OCI-LY7 (cell line): Measurements from ENCODE around the gene PDE11A. TPM values are rescaled to one million over a fixed set of nuclear protein-coding genes. Genes with fewer than 3 reads are reported as not detected.

ENCODE experiments used
- BruUV-seq: library from RNA; stranded (reverse); fragments of 400-500 nt; replicated peaks from 2 replicates; lab custom pipeline; 2021; lab: Mats Ljungman, UMichigan
- CTCF ChIA-PET: fragments of 300-600 bp; sonication (Branson Sonifier 250); formaldehyde crosslinking; loops from one replicate; lab custom pipeline; 2022; ENCODE audit warnings: antibody characterized with exemption; ENCODE audit not compliant: unreplicated experiment; lab: Charles Lee
- POLR2A ChIA-PET: fragments of 300-600 bp; sonication (Branson Sonifier 250); formaldehyde crosslinking; loops from one replicate; lab custom pipeline; 2022; ENCODE audit warnings: antibody characterized with exemption; lab: Charles Lee
- DNase-seq: peaks from one replicate; pipeline ENCODE4 v3.0.0-alpha.2; 2015; ENCODE audit warnings: low spot score
- H2AFZ ChIP-seq: fragments of 200-600 bp; sonication (generic), shearing (Covaris generic); 2 replicates; pipeline ENCODE4 v1.6.1; 2014; ENCODE audit warnings: mild to moderate bottlenecking, antibody characterized with exemption, low read length, moderate library complexity
- H3K27ac ChIP-seq: fragments of 200-600 bp; sonication (generic); 2 replicates; pipeline ENCODE4 v1.5.1; 2014; ENCODE audit warnings: mixed run types, low read depth, mild to moderate bottlenecking, moderate library complexity, low read length, inconsistent platforms; ENCODE audit not compliant: poor library complexity, severe bottlenecking
- H3K36me3 ChIP-seq: fragments of 200-600 bp; sonication (generic); 2 replicates; pipeline ENCODE4 v1.6.1; 2014; ENCODE audit warnings: mild to moderate bottlenecking, antibody characterized with exemption, low read length, moderate library complexity, mixed read lengths; ENCODE audit not compliant: insufficient read depth
- H3K4me1 ChIP-seq: fragments of 200-600 bp; sonication (generic); 2 replicates; pipeline ENCODE4 v1.5.1; 2014; ENCODE audit warnings: mild to moderate bottlenecking, low read length; ENCODE audit not compliant: insufficient read depth, poor library complexity, severe bottlenecking
- H3K4me2 ChIP-seq: fragments of 200-600 bp; sonication (generic); 2 replicates; pipeline ENCODE4 v1.6.1; 2014; ENCODE audit warnings: mild to moderate bottlenecking, low read length
- H3K4me3 ChIP-seq: fragments of 200-600 bp; sonication (generic); 2 replicates; pipeline ENCODE4 v1.5.1; 2014; ENCODE audit warnings: mild to moderate bottlenecking, low read depth, low read length; ENCODE audit not compliant: poor library complexity, severe bottlenecking
- H3K79me2 ChIP-seq: fragments of 200-600 bp; sonication (generic); 2 replicates; pipeline ENCODE4 v1.6.1; 2016; ENCODE audit warnings: low read depth, mild to moderate bottlenecking, low read length, moderate library complexity, mixed read lengths; ENCODE audit not compliant: insufficient read depth
- H3K9me2 ChIP-seq: fragments of 200-600 bp; sonication (generic); 2 replicates; pipeline ENCODE4 v1.6.1; 2016; ENCODE audit warnings: mild to moderate bottlenecking, low read length, mixed read lengths; ENCODE audit not compliant: insufficient read depth
- H3K9me3 ChIP-seq: fragments of 200-600 bp; sonication (generic); 2 replicates; pipeline ENCODE4 v1.6.1; 2014; ENCODE audit warnings: mild to moderate bottlenecking, mixed run types, low read length, mixed read lengths
- H4K20me1 ChIP-seq: fragments of 200-600 bp; sonication (generic); 2 replicates; pipeline ENCODE4 v1.6.1; 2014; ENCODE audit warnings: mild to moderate bottlenecking, antibody characterized with exemption, low read length, moderate library complexity, mixed read lengths; ENCODE audit not compliant: insufficient read depth
- EZH2phosphoT487 ChIP-seq: fragments of 200-600 bp; sonication (generic); IDR thresholded peaks from 2 replicates; pipeline ENCODE4 v1.6.1; 2018; ENCODE audit warnings: low read depth, borderline replicate concordance, mild to moderate bottlenecking, mixed run types, antibody characterized with exemption, low read length, moderate library complexity, mixed read lengths
- intact Hi-C: fragments of 100-400 bp; cut with micrococcal nuclease; formaldehyde crosslinking; loops from one replicate; pipeline ENCODE4 v1.10.0; 2022; ENCODE audit not compliant: unreplicated experiment
- total RNA-seq, 2 experiments: library from RNA; depleted of rRNA in 1 of 2; stranded (reverse); fragments of >200 nt in 1 of 2; shearing (Covaris generic) in 1 of 2; gene quantifications; 2 replicates each; pipeline ENCODE4 v1.2.3, GENCODE V29; 2014 to 2022
- TF ChIP-seq, protein P1 (sequence below): fragments of 200-600 bp; sonication (generic); conservative IDR thresholded peaks from 2 replicates; pipeline ENCODE4 v1.5.1; 2014; ENCODE audit warnings: mild to moderate bottlenecking, antibody characterized with exemption, low read length, moderate library complexity, mixed read lengths

The PDE11A gene
- total RNA-seq, 2 experiments from 2014 or later = 0.03 TPM; not detected in 1

- Histone ChIP-seq H4K20me1 (no peaks in the 10 kb centered on the region), H3K4me3 (peak overlapping the region; percentile 60), H3K4me2 (peak overlapping the region; percentile 85), H3K4me1 (peaks cover 70% of the 10 kb centered on the region), H3K79me2 (no peaks in the 10 kb centered on the region), H2AFZ (peak overlapping the region; percentile 61; the same call in 1 of the 2 replicates), H3K9me2 (no peaks in the 10 kb centered on the region), H3K27ac (peak overlapping the region; percentile 89), H3K36me3 (no peaks in the 10 kb centered on the region), H3K9me3 (no peaks in the 10 kb centered on the region; the same call in 1 of the 2 replicates)
- POLR2A ChIA-PET = interaction anchor here (0.7 to 1.3 kb wide), 3 partner anchors 14 to 130 kb away, joined by 3 to 4 read pairs (median 3); no protein-coding TSS in a partner anchor
- no peak for DNase-seq
- no TSS peak for BruUV-seq
- no peak for TF ChIP-seq EZH2phosphoT487
- TF ChIP-seq, protein P1, sequence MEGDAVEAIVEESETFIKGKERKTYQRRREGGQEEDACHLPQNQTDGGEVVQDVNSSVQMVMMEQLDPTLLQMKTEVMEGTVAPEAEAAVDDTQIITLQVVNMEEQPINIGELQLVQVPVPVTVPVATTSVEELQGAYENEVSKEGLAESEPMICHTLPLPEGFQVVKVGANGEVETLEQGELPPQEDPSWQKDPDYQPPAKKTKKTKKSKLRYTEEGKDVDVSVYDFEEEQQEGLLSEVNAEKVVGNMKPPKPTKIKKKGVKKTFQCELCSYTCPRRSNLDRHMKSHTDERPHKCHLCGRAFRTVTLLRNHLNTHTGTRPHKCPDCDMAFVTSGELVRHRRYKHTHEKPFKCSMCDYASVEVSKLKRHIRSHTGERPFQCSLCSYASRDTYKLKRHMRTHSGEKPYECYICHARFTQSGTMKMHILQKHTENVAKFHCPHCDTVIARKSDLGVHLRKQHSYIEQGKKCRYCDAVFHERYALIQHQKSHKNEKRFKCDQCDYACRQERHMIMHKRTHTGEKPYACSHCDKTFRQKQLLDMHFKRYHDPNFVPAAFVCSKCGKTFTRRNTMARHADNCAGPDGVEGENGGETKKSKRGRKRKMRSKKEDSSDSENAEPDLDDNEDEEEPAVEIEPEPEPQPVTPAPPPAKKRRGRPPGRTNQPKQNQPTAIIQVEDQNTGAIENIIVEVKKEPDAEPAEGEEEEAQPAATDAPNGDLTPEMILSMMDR = no peak
- intact Hi-C loops = no loop called here
- CTCF ChIA-PET = no interaction called here
Observed at GRCh38 chr2:177633910-177634294, 438.7 kb downstream of the PDE11A start.

DNA sequence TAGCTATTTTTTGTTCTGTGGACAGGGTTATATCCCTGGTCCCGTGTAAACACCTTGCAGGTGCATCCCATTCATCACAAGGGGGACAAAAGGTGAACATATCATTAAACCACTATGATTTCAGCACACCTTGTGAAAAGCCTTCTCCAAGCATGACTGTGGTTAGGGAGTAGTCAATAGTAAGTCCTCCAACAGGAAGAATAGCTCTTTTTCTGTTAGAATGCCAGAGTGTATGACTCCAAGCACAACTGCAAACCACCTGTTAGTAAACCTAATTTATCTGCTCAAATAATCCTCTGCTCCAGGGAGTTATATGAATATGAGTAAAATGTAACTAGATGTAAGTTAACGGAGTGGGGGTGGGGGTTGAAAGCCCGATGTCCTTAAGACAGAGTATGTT lies 439.5 kb downstream of the PDE11A start:
- H3K9me3 ChIP-seq = no peaks in the 10 kb centered on the region; the same call in 1 of the 2 replicates
- H2AFZ ChIP-seq = peak overlapping the region; percentile 61; the same call in 1 of the 2 replicates
- intact Hi-C loops = no loop called here
- CTCF ChIA-PET = no interaction called here
- H3K36me3 ChIP-seq = no peaks in the 10 kb centered on the region
- no peaks in the 10 kb centered on the region for H3K9me2 ChIP-seq
- peak overlapping the region; percentile 85 for H3K4me2 ChIP-seq
- DNase-seq = no peak
- H3K4me3 ChIP-seq = no peak overlapping the region
- peak overlapping the region; percentile 29 for H3K27ac ChIP-seq
- BruUV-seq = no TSS peak
- H4K20me1 ChIP-seq = no peaks in the 10 kb centered on the region
- no peaks in the 10 kb centered on the region for H3K79me2 ChIP-seq
- H3K4me1 ChIP-seq = peaks cover 76% of the 10 kb centered on the region
- no peak for TF ChIP-seq EZH2phosphoT487
- TF ChIP-seq, protein P1 = no peak
- POLR2A ChIA-PET = interaction anchor here (0.5 to 1.3 kb wide), 5 partner anchors 14 to 469 kb away, joined by 3 read pairs; no protein-coding TSS in a partner anchor

GRCh38 chr2:177631680-177632079 lies 440.9 kb downstream of the PDE11A start:
- BruUV-seq = no TSS peak
- Histone ChIP-seq H3K79me2 (no peaks in the 10 kb centered on the region), H3K4me3 (no peak overlapping the region), H3K9me2 (no peaks in the 10 kb centered on the region), H3K9me3 (no peaks in the 10 kb centered on the region; the same call in 1 of the 2 replicates), H3K27ac (no peak overlapping the region), H3K4me1 (peaks cover 80% of the 10 kb centered on the region), H4K20me1 (no peaks in the 10 kb centered on the region), H3K36me3 (no peaks in the 10 kb centered on the region), H3K4me2 (no peak overlapping the region), H2AFZ (no peak overlapping the region)
- no peak for DNase-seq
- ChIA-PET CTCF (no interaction called here), POLR2A (interaction anchor here (0.6 to 0.8 kb wide), 2 partner anchors 20 to 503 kb away, joined by 3 read pairs; no protein-coding TSS in a partner anchor)
- intact Hi-C loops = no loop called here
- TF ChIP-seq EZH2phosphoT487 = no peak
- TF ChIP-seq, protein P1 = no peak
